Measurements from ENCODE around the gene MED22.

DNA sequence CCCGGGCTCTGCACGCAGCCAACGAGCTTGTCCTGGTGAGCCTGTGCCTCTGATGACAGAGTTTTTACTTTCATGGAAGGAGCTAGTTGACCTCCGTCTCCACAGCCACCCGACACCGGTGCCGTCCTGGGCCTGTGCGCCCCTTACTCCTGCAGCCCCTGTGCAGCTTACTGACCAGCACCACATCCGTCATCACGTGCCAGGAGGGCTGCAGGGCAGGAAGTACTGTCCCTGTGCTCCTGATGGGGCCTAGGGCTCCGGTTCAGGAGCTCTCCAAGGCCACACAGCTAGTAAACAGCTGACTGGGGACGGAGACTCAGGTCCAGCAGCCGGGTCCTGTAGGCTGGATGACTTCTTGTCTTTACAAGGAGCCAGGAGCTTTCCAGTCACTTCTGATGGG lies 38.4 kb upstream of the MED22 start:
- TF ChIP-seq, protein P1, sequence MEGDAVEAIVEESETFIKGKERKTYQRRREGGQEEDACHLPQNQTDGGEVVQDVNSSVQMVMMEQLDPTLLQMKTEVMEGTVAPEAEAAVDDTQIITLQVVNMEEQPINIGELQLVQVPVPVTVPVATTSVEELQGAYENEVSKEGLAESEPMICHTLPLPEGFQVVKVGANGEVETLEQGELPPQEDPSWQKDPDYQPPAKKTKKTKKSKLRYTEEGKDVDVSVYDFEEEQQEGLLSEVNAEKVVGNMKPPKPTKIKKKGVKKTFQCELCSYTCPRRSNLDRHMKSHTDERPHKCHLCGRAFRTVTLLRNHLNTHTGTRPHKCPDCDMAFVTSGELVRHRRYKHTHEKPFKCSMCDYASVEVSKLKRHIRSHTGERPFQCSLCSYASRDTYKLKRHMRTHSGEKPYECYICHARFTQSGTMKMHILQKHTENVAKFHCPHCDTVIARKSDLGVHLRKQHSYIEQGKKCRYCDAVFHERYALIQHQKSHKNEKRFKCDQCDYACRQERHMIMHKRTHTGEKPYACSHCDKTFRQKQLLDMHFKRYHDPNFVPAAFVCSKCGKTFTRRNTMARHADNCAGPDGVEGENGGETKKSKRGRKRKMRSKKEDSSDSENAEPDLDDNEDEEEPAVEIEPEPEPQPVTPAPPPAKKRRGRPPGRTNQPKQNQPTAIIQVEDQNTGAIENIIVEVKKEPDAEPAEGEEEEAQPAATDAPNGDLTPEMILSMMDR (IDR thresholded peaks at IDR 0.05; ENCODE audit: poor library complexity): no peak
- no peak for TF ChIP-seq EZH2 (IDR thresholded peaks at IDR 0.05; ENCODE audit: borderline replicate concordance)
- no peak for TF ChIP-seq EZH2phosphoT487 (IDR thresholded peaks at IDR 0.05; ENCODE audit: low read depth, severe bottlenecking, unreplicated experiment)
